ENCODE measurements around the gene SPNS2. TPM values are rescaled to one million over a fixed set of nuclear protein-coding genes. Genes with fewer than 3 reads are reported as not detected.

The SPNS2 gene
- total and polyA plus RNA-seq, 2 experiments from 2014 or later: 1.0 to 1.6 TPM

GRCh38 chr17:4543557-4544026 lies 44.9 kb downstream of the SPNS2 start:
- Histone ChIP-seq H3K4me3 (no peak overlapping the region), H3K4me1 (ENCODE audit: low read depth) (no peaks in the 10 kb centered on the region), H3K27me3 (no peaks in the 10 kb centered on the region), H3K9me3 (ENCODE audit: low read depth) (no peaks in the 10 kb centered on the region), H3K36me3 (peaks cover 10% of the 10 kb centered on the region), H3K27ac (no peak overlapping the region)
- peak in 1 of 2 donors; percentile 26 for DNase-seq (ENCODE audit: low read depth in 1 of 2, low spot score in 1 of 2)
- TF ChIP-seq, protein P1, sequence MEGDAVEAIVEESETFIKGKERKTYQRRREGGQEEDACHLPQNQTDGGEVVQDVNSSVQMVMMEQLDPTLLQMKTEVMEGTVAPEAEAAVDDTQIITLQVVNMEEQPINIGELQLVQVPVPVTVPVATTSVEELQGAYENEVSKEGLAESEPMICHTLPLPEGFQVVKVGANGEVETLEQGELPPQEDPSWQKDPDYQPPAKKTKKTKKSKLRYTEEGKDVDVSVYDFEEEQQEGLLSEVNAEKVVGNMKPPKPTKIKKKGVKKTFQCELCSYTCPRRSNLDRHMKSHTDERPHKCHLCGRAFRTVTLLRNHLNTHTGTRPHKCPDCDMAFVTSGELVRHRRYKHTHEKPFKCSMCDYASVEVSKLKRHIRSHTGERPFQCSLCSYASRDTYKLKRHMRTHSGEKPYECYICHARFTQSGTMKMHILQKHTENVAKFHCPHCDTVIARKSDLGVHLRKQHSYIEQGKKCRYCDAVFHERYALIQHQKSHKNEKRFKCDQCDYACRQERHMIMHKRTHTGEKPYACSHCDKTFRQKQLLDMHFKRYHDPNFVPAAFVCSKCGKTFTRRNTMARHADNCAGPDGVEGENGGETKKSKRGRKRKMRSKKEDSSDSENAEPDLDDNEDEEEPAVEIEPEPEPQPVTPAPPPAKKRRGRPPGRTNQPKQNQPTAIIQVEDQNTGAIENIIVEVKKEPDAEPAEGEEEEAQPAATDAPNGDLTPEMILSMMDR (IDR thresholded peaks at IDR 0.05; ENCODE audit: low read depth, low read length): no peak

- H3K27ac ChIP-seq: no peak overlapping the region
These were observed 45.7 kb downstream of the SPNS2 start for GRCh38 chr17:4544135-4544950.

DNA sequence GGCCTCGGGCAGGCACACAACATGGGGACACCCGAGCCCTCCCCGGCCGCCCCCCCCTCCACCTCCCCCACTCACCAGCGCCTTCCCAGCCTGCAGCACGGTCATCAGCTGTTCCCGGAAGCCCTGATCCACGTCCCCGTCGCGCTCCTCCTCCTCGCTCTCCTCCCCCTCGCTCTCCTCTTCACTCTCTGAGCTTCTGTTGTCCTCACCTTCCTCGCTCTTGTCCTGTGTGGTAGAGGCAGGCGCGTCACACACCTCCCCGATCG lies 46.2 kb downstream of the SPNS2 start:
- peaks cover 6% of the 10 kb centered on the region for H3K36me3 ChIP-seq
- no peak for DNase-seq (ENCODE audit: low read depth in 1 of 2, low spot score in 1 of 2)
- H3K4me1 ChIP-seq (ENCODE audit: low read depth): no peaks in the 10 kb centered on the region
- TF ChIP-seq, protein P1 (IDR thresholded peaks at IDR 0.05; ENCODE audit: low read depth, low read length): no peak
- no peak overlapping the region for H3K27ac ChIP-seq
- no peaks in the 10 kb centered on the region for H3K27me3 ChIP-seq
- no peaks in the 10 kb centered on the region for H3K9me3 ChIP-seq (ENCODE audit: low read depth)
- no peak overlapping the region for H3K4me3 ChIP-seq

More at GRCh38 chr17:4544135-4544950, 45.7 kb downstream of the SPNS2 start:
- H3K36me3 ChIP-seq: peaks cover 6% of the 10 kb centered on the region
- no peak for DNase-seq (ENCODE audit: low read depth in 1 of 2, low spot score in 1 of 2)
- no peak overlapping the region for H3K4me3 ChIP-seq
- TF ChIP-seq, protein P1 (IDR thresholded peaks at IDR 0.05; ENCODE audit: low read depth, low read length): no peak
- no peaks in the 10 kb centered on the region for H3K9me3 ChIP-seq (ENCODE audit: low read depth)
- H3K4me1 ChIP-seq (ENCODE audit: low read depth): no peaks in the 10 kb centered on the region
- H3K27me3 ChIP-seq: no peaks in the 10 kb centered on the region

- H3K27me3 ChIP-seq: no peaks in the 10 kb centered on the region
- no peak overlapping the region for H3K27ac ChIP-seq
- H3K36me3 ChIP-seq: peaks cover 6% of the 10 kb centered on the region
- H3K9me3 ChIP-seq (ENCODE audit: low read depth): no peaks in the 10 kb centered on the region
- no peaks in the 10 kb centered on the region for H3K4me1 ChIP-seq (ENCODE audit: low read depth)
- TF ChIP-seq, protein P1 (IDR thresholded peaks at IDR 0.05; ENCODE audit: low read depth, low read length): no peak
- DNase-seq (ENCODE audit: low read depth in 1 of 2, low spot score in 1 of 2): no peak
- no peak overlapping the region for H3K4me3 ChIP-seq
These were observed 46.7 kb downstream of the SPNS2 start for GRCh38 chr17:4545217-4545951.

- no peaks in the 10 kb centered on the region for H3K27me3 ChIP-seq
- H3K36me3 ChIP-seq: peaks cover 8% of the 10 kb centered on the region
- TF ChIP-seq, protein P1 (IDR thresholded peaks at IDR 0.05; ENCODE audit: low read depth, low read length): no peak
- no peak for DNase-seq (ENCODE audit: low read depth in 1 of 2, low spot score in 1 of 2)
- H3K4me1 ChIP-seq (ENCODE audit: low read depth): no peaks in the 10 kb centered on the region
- H3K27ac ChIP-seq: no peak overlapping the region
- H3K4me3 ChIP-seq: no peak overlapping the region
- no peaks in the 10 kb centered on the region for H3K9me3 ChIP-seq (ENCODE audit: low read depth)
These were observed 48.6 kb downstream of the SPNS2 start for GRCh38 chr17:4547118-4547906.
